HuH-7.5 (cell line): ENCODE results near the gene RBM17.
"Not testable (repeated sequence)": the region's sequence is repeated elsewhere in the genome, so short reads cannot be mapped to it uniquely, and the experiment has no call there.

ENCODE experiments used
- DNase-seq: peaks from one replicate; pipeline ENCODE4 v3.0.0; 2011; ENCODE audit warnings: low spot score

RBM17 gene

DNA sequence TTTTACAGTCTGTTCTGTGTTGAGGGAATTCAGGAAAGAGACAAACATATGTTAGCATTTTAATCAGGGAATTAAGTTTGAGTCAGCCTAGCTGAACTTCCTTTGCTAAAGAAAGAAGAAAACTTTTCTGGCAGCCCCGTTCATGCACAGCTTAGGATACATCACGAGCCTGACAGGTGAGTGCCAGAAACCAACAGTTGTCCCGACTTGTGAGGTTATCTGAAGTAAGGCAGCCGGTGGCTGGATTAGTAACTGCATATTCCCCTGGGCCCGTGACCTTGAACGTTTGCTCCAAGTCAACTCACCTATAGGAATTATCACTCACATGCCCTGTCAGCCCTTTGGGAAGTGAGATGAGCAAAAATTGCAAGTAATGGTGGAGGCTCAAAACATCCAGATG lies 24.1 kb downstream of the RBM17 start:
- DNase-seq: no peak

- DNase-seq: no peak
Measured at GRCh38 chr10:6114299-6114698, 25.5 kb downstream of the RBM17 start.

- DNase-seq: no peak
Measured at GRCh38 chr10:6114805-6115341, 26.0 kb downstream of the RBM17 start.

- DNase-seq: no peak
Measured at GRCh38 chr10:6115411-6115810, 26.6 kb downstream of the RBM17 start.

DNA sequence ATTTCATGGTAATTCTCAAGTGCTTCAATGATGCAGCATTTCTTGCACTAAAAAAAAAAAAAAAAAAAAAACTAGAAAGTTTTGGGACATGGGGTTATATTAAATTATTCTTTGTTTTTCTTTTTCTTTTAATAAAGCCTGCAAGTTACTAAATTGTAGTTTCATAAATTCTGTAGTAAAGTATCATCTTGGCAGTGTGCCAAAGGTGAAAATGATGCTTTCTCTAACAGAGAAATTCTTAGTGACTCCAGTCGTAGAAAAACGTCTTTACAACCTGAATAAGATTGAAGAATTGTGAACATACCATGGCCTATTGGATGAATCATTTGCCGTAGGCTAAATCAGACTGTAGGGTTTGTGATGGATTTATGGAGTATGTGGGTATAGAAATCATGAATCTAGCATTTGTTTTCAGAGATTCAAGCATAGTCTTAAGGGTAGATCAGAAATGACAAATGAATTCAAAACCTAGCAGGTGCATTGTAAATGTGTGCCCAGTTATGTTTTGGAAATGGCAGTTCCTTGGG lies 27.1 kb downstream of the RBM17 start:
- DNase-seq: no peak

- no peak for DNase-seq
Measured at GRCh38 chr10:6116806-6117205, 28.0 kb downstream of the RBM17 start.

DNA sequence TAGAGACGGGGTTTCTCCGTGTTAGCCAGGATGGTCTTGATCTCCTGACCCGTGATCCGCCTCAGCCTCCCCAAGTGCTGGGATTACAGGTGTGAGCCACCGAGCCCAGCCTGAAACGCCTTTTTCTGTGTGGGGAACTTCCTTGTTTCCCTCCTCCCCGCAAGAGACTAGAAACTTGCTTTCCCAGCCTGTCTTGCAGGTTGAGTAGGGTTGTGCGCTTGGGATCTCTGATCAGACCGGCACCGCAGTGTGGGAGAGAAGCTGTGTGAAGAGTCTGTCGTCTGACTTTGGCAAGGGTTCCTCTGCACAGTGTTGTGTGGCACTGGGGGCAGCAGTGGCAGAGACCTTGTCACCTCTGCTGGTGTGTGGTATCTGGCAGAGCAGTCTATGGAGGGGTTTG lies 28.9 kb downstream of the RBM17 start:
- no peak for DNase-seq

- DNase-seq: no peak
Measured at GRCh38 chr10:6119423-6119822, 30.6 kb downstream of the RBM17 start.

DNA sequence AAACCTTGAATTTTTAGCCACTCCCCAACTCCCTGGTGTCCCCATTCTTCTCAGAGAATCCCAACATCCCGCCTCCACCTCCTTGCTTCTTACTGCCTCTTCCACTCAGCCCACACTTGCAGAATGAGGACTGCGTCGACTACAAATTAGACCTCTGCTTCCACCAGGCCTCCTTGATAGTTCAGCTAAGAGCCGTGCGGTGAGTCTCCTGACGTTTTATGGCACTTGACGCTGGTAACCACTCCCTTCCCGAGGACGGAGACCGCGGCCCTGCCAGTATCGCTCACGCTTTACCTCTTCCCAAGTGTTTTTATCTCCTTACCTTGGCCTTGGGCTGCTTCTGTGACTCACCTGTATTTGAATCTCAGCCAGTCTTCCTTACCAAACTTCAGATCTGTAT lies 31.1 kb downstream of the RBM17 start:
- no peak for DNase-seq

- DNase-seq: no peak
Measured at GRCh38 chr10:6120691-6121090, 31.9 kb downstream of the RBM17 start.

GRCh38 chr10:6121146-6121545 lies 32.3 kb downstream of the RBM17 start:
- no peak for DNase-seq

DNA sequence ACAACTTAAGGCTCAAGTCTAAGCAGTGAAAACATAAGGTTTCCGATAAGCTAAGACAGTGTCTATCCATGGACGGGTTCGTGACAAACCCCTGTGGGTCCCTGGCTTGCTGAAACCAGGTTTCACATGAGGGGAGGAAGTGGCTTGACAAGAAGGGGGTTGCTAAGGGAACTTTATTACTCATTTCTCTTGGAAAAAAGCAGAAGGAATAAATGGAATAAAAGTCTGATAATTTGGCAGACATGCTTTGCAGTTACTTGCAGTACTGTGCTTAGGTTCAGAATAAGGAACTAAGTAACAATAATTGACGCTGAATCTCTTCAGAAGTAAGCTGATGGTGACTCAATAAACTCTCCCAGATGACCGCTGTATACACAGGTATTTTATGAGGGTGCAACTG lies 34.7 kb downstream of the RBM17 start:
- no peak for DNase-seq

DNA sequence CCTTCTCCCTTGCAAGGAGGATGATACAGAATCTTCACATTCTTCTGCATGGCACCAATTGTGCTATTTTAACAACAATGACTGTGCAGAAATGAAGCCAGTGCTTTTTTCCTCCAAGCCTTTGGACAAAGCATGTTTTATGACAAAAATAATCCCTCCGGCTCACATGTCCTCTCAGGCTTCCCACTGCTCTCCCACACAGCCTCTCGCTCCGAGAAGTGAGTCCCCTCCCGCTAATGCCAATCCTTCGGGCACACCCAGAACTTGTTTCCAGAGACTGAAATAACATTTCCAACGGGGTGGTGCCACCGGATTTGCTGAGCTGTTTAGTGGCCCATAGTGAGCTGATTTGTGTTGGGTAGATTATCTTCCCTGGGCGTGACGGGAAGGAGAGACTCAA lies 35.8 kb downstream of the RBM17 start:
- no peak for DNase-seq

GRCh38 chr10:6127461-6127860 lies 38.6 kb downstream of the RBM17 start:
- DNase-seq: not testable (repeated sequence)

GRCh38 chr10:6128087-6128486 lies 39.3 kb downstream of the RBM17 start:
- no peak for DNase-seq

DNA sequence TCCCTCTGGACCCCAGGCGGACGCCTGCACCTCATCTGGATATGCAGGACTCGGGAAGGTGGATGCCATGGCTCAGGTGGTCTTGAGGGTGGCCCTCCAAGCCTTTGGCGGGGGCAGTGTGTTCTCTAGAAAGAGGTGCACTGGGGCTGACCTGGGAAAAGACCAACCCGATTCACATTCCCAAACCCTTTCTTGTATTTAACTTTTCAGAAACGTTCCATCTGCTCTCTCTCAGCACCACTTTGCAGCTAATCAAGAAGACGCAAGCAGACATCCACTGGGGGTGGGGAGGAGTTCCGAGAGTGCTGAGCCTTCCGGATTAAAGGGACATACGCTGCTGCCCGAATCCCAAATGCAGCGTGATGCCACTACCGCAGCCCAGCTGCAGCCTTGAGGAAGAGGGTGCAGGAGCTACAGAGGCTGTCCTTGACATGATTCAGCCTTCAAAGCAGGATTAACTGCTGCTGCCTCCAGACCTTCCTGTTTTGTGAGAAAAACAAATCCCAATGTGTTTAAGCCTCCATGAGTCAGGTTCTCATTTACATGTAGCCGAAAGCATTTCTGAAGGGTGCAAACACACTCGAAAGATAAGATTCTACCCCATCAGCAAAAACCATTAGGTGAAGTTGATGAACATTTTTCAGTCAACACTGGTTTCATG lies 39.9 kb downstream of the RBM17 start:
- no peak for DNase-seq

DNA sequence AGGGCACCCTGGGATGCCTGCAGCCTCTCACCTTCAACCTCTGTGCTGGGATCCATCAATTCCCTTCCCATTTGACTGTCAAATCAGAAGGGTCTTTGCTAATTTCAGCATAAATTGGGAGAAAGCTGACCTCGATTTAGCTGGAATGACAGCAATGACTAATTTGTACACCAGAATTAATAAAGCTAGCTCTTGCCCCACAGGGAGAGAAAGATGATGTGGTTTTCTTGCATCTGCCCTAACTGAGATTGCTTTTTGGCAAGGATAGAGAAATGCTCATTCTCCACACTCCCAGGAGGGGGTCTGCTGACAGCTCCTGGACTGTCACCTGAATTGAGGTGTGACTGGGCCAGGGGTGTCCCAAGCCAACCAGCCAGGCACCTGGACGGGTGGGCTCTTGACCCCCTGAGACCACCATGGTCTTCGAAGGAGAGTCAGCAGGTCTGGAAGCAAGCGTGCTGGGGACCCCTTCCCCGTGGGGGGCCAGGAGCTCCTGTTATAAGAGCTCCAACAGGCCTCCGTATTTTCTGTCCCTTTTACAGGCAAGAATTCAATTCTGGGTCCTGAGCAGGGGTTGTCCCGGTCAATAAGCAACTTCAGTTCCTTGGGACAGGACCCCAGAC lies 42.1 kb downstream of the RBM17 start:
- DNase-seq: no peak

GRCh38 chr10:6133331-6134098 lies 44.7 kb downstream of the RBM17 start:
- no peak for DNase-seq

- no peak for DNase-seq
Measured at GRCh38 chr10:6134099-6134823, 45.4 kb downstream of the RBM17 start.

- DNase-seq: no peak
Measured at GRCh38 chr10:6135039-6135438, 46.2 kb downstream of the RBM17 start.

GRCh38 chr10:6135589-6136168 lies 46.8 kb downstream of the RBM17 start:
- DNase-seq: no peak
